ACC112 (cell line): ENCODE results near the gene AKAP12.

Experiments used
- H2AFZ ChIP-seq: fragments of 200-600 bp; sonication (generic); one replicate; pipeline ENCODE4 v1.6.0; 2017; ENCODE audit warnings: antibody characterized with exemption, low read length; ENCODE audit not compliant: unreplicated experiment
- H3K27ac ChIP-seq: fragments of 200-600 bp; sonication (generic); 2 replicates; pipeline ENCODE4 v1.5.1; 2014; ENCODE audit warnings: low read depth, mild to moderate bottlenecking, antibody characterized with exemption, low read length, moderate library complexity
- H3K27me3 ChIP-seq: fragments of 200-600 bp; sonication (generic); 2 replicates; pipeline ENCODE4 v1.6.1; 2014; ENCODE audit warnings: mild to moderate bottlenecking, antibody characterized with exemption, low read length, moderate library complexity, mixed read lengths; ENCODE audit not compliant: insufficient read depth
- H3K36me3 ChIP-seq: fragments of 200-600 bp; sonication (generic); 2 replicates; pipeline ENCODE4 v1.6.1; 2016; ENCODE audit warnings: mild to moderate bottlenecking, antibody characterized with exemption, low read length, moderate library complexity, mixed read lengths; ENCODE audit not compliant: insufficient read depth
- H3K4me1 ChIP-seq: fragments of 200-600 bp; sonication (generic); one replicate; pipeline ENCODE4 v1.6.1; 2016; ENCODE audit warnings: low read length, mixed read lengths; ENCODE audit not compliant: insufficient read depth, unreplicated experiment, control insufficient read depth
- H3K4me3 ChIP-seq: fragments of 200-600 bp; sonication (generic); 2 replicates; pipeline ENCODE4 v1.5.1; 2014; ENCODE audit warnings: mild to moderate bottlenecking, low read depth, low read length
- H3K79me2 ChIP-seq: fragments of 200-600 bp; sonication (generic); one replicate; pipeline ENCODE4 v1.6.0; 2016; ENCODE audit warnings: low read length; ENCODE audit not compliant: control insufficient read depth, unreplicated experiment, insufficient read depth

AKAP12 gene

DNA sequence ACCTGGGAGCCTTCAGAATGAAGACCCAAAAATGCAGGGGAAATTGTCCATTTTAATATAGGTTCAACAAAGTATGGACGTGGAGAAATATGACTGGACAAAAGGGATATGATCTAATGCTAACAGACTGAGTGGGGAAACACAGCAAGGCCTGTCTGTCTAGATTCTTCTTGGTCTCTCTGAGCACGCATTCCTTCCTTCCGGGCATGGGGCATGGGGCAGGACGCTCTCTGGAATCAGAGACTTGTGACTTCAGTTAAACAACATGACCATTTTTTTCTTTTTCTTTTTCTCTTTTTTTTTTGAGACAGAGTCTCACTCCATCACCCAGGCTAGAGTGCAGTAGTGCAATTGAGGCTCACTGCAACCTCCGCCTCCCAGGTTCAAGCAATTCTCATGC is 119.7 kb downstream of the AKAP12 start:
- peaks cover 17% of the 10 kb centered on the region for H3K4me1 ChIP-seq
- no peak overlapping the region for H3K4me3 ChIP-seq
- no peak overlapping the region for H3K27ac ChIP-seq
- H3K36me3 ChIP-seq = peaks cover 16% of the 10 kb centered on the region
- H2AFZ ChIP-seq = no peak overlapping the region
- H3K27me3 ChIP-seq = no peaks in the 10 kb centered on the region
- no peaks in the 10 kb centered on the region for H3K79me2 ChIP-seq

DNA sequence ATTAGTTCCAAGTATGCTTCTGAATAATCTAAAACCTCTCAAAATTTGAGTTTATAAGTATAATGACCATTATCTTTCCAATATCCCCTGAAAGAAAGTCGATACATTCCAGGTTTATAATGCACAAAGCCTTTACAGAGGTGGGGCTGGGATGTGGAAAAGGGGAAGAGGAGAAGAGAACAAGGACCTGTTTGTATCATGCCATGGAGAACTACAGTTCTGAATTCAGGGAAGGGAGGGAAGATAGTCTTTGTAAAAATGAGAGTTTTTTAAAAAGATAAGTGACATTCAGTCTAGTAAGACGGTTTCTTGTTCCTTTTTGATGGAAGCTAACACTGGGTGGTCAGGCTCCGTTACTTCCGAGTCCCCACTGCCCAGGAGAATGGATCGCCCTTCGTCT is 125.5 kb downstream of the AKAP12 start:
- Histone ChIP-seq H2AFZ (no peak overlapping the region), H3K4me1 (no peaks in the 10 kb centered on the region), H3K36me3 (peaks cover 9% of the 10 kb centered on the region; the same call in 1 of the 2 replicates), H3K4me3 (no peak overlapping the region), H3K79me2 (no peaks in the 10 kb centered on the region), H3K27me3 (no peaks in the 10 kb centered on the region), H3K27ac (no peak overlapping the region)

DNA sequence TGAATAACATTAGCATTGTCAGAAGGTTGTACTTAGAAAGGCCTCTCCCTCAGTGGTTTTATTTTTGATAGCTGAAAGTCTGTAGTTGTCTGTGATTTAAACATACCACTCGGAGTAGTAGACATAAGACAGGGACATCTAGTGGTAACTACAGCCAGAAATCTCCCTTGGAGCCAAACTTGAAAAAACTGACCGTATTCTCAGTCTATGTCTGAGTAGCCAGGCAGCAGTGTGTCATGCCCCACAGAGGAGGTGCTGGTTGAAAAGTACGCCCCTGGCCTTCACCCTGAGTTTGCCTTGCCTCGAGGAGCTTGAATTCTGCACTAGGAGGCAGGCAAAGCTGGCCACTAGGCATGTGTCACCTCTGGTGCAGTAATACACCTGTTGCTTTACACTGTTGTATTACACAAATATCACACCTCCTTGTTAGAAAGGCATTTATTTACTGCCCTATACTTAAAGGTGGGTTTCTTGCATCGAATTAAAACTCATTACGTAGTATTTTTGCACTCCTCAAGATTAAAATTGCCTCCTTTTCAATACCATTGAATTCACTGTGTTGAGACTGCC is 130.8 kb downstream of the AKAP12 start:
- Histone ChIP-seq H3K4me1 (peaks cover 7% of the 10 kb centered on the region), H3K79me2 (peaks cover 19% of the 10 kb centered on the region), H3K4me3 (no peak overlapping the region), H3K27me3 (no peaks in the 10 kb centered on the region), H3K36me3 (peaks cover 11% of the 10 kb centered on the region; the same call in 1 of the 2 replicates), H3K27ac (no peak overlapping the region), H2AFZ (no peak overlapping the region)

DNA sequence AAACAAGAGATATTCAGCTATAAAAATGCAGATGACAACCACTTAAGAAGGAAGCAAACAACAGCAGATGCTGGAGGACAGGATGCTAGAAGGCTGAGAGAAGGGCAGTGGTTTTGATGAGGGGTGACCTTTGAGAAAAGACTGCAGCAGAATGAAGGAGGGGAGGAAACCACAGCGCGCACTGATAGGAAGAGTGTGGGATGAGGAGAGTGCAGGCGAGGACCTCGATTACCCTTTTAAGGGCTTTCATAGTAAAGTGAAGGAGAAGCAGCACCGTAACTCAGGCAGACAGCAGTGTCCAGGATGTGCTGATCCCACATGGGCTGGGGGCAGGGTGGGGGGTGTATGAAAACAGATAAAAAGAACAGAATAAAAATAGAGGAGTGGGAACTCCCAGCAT is 132.4 kb downstream of the AKAP12 start:
- H3K4me1 ChIP-seq = peaks cover 7% of the 10 kb centered on the region
- no peaks in the 10 kb centered on the region for H3K27me3 ChIP-seq
- peaks cover 11% of the 10 kb centered on the region; the same call in 1 of the 2 replicates for H3K36me3 ChIP-seq
- no peak overlapping the region for H3K27ac ChIP-seq
- no peak overlapping the region for H3K4me3 ChIP-seq
- no peak overlapping the region for H2AFZ ChIP-seq
- peaks cover 34% of the 10 kb centered on the region for H3K79me2 ChIP-seq

DNA sequence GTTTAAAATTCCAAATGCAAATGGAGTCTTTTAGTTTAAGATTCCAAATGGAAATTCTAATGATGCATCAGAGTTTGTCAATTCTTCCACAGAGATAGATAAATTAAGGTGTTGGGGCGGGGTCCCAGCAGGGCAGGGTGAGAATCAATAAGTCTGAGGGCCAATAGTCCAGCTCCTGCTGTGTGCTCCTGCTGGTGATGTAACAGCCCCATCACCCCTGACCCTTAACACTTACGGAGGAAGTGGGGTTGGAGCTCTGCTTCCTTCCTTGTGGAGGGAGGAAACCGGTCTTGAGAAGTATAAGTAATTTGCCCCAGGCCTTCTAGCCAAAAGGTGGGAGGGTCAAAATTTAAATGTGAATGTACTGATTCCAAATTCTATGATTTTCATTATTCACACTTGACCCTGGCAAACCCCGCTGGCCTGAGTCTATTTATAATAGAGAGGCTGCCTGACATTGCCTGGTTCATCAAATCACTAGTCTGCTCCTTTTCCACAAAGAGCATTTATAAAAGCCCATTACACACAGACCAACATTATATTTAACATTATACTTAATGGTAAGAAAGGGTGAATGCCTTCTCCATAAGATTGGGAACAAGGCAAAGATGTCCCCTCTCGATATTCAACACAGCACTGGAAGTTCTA is 134.4 kb downstream of the AKAP12 start:
- Histone ChIP-seq H3K4me1 (peaks cover 16% of the 10 kb centered on the region), H3K27me3 (no peaks in the 10 kb centered on the region), H3K27ac (peak overlapping the region; percentile 72), H3K4me3 (no peak overlapping the region), H2AFZ (no peak overlapping the region), H3K36me3 (peaks cover 6% of the 10 kb centered on the region; the same call in 1 of the 2 replicates), H3K79me2 (peaks cover 43% of the 10 kb centered on the region)

DNA sequence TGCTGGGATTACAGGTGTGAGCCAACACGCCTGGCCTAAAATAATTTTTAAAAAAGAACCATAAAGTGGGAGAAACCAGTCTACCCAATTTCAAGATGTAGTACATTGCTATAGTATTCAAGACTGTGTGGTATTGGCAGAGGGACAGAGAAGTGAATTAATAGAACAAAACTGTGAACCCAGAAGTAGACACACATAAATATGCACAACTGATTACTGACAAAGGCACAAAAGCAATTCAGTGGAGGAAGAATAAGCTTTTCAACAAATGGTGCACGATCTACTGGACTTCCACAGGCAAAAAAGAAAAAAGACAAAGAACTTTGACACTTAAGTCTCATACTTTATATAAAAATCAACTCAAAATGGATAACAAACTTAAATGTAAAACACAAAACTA is 136.1 kb downstream of the AKAP12 start:
- H3K36me3 ChIP-seq = peaks cover 6% of the 10 kb centered on the region; the same call in 1 of the 2 replicates
- no peak overlapping the region for H3K4me3 ChIP-seq
- H3K79me2 ChIP-seq = peaks cover 59% of the 10 kb centered on the region
- H3K27ac ChIP-seq = no peak overlapping the region
- no peaks in the 10 kb centered on the region for H3K27me3 ChIP-seq
- H2AFZ ChIP-seq = no peak overlapping the region
- H3K4me1 ChIP-seq = peaks cover 23% of the 10 kb centered on the region

DNA sequence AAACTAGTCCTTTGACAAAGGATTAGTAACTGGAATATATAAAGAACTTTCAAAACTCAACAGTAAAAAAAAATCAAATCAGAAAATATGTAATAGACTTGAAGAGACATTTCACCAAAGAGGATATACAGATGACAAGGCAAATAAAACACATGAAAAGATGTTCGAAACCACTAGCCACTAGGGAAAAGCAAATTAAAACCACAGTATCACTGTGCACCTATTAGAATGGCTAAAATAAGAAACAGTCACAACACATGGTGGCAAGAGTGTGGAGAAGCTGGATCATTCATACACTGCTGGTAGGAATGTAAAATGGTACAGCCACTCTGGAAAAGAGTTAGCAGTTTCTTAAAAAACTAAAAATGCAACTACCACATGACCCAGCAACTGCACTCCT is 136.7 kb downstream of the AKAP12 start:
- Histone ChIP-seq H3K27me3 (no peaks in the 10 kb centered on the region), H3K4me1 (peaks cover 25% of the 10 kb centered on the region), H3K36me3 (peaks cover 3% of the 10 kb centered on the region; the same call in 1 of the 2 replicates), H3K27ac (no peak overlapping the region), H3K4me3 (no peak overlapping the region), H2AFZ (no peak overlapping the region), H3K79me2 (peaks cover 63% of the 10 kb centered on the region)

DNA sequence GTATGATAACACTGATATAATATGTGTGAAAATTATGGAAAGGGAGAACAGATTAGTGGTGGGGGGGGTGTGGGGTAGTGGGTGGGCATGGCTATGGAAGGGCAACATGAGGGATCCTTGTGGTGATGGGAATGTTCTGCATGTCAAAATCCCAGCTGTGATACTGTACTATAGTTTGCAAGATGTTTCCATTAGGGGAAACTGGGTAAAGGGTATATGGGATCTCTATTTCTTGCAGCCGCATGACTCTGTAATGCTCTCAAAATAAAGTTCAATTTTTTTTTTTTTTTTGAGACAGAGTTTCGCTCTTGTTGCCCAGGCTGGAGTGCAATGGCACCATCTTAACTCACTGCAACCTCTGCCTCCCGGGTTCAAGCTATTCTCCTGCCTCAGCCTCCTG is 137.3 kb downstream of the AKAP12 start:
- H3K79me2 ChIP-seq = peaks cover 69% of the 10 kb centered on the region
- peaks cover 3% of the 10 kb centered on the region; the same call in 1 of the 2 replicates for H3K36me3 ChIP-seq
- no peak overlapping the region for H2AFZ ChIP-seq
- H3K27me3 ChIP-seq = no peaks in the 10 kb centered on the region
- H3K27ac ChIP-seq = no peak overlapping the region
- no peak overlapping the region for H3K4me3 ChIP-seq
- H3K4me1 ChIP-seq = peaks cover 25% of the 10 kb centered on the region

DNA sequence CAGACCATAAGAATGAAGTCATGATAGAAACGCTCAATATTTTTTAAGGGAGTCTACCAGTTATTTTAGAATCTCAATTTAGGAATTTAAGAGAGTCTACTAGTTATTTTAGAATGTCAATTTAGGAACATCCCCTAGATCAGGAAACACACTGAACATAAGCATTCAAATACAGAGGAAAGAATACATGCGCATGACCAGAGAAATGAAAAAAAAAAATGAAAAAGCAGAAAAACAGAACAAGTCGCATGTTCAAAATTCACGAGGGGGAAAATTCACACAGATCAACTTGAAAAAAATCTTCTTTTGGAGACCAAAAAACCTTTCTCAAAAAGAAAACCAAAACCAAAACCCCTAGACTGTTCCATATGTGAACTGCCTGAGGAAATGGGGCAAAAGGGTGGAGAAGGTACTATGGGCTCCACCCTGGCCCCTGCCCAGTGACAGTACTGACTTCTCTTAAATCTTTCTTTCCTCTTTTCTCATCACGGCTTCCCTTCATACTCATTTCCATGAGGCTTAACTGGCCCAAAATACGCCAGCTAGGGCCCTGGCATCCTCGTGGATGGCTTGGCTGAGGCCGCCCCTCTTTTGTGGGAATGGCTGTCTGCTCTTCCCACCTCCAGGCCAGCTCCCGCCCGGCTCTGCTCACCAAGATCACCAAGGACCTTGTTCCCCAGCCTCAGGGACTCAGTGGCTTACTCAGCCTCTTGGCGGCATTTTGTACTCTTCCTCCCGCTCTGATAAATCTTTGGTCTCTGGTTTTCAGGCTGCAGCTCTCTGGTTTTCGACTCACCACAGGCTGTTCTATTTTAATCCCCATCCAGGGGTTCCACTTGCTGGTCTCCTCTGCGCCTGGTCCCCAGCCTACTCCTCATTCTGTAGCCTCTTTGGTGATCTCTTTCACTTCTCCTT is 140.4 kb downstream of the AKAP12 start:
- Histone ChIP-seq H3K27me3 (no peaks in the 10 kb centered on the region), H3K4me1 (peaks cover 19% of the 10 kb centered on the region), H3K27ac (peak overlapping the region; percentile 40), H3K36me3 (no peaks in the 10 kb centered on the region; the same call in 1 of the 2 replicates), H3K4me3 (peak overlapping the region; percentile 30), H2AFZ (no peak overlapping the region), H3K79me2 (peaks cover 70% of the 10 kb centered on the region)

DNA sequence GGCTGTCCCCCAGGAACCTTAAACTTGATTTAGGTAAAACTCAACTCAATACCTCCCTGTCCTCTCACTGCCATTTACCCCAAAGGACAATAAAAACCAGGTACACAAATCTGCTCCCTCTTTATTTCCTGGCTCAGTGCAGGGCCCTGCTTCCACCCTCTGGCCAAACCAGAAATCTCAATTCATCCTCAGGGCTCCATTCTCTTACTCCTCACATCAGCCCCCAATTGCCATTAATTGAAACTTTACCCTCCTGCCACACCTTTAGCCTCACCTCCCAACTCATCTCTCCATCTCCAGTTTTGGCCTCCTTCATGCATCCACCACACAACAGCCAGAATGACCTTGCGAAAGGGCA is 141.1 kb downstream of the AKAP12 start:
- peak overlapping the region; percentile 40 for H3K27ac ChIP-seq

More for the DNA sequence above, 141.1 kb downstream of the AKAP12 start:
- H3K36me3 ChIP-seq = no peaks in the 10 kb centered on the region; the same call in 1 of the 2 replicates
- H2AFZ ChIP-seq = no peak overlapping the region
- peaks cover 19% of the 10 kb centered on the region for H3K4me1 ChIP-seq
- no peaks in the 10 kb centered on the region for H3K27me3 ChIP-seq
- H3K79me2 ChIP-seq = peaks cover 71% of the 10 kb centered on the region
- peak overlapping the region; percentile 30; the same call in 1 of the 2 replicates for H3K4me3 ChIP-seq
